GM12878 (cell line): ENCODE results near the gene MEG3.

Experiments
- NFYB ChIP-seq: IDR thresholded peaks from 2 replicates; pipeline ENCODE4 v1.6.1; 2011; ENCODE audit warnings: low read depth, mild to moderate bottlenecking, low read length, improper control_type of control experiment, moderate library complexity; ENCODE audit not compliant: insufficient read depth
- POLR2A ChIP-seq: IDR thresholded peaks from 2 replicates; pipeline ENCODE4 v1.6.1; 2011; ENCODE audit warnings: low read depth, mild to moderate bottlenecking, low read length
- RBBP5 ChIP-seq: fragments of 200-600 bp; sonication (generic); conservative IDR thresholded peaks from 2 replicates; pipeline ENCODE4 v1.6.1; 2016
- RFX5 ChIP-seq: IDR thresholded peaks from 2 replicates; pipeline ENCODE4 v1.6.1; 2011; ENCODE audit warnings: low read depth, low read length, improper control_type of control experiment
- TF ChIP-seq, protein P1 (sequence below): IDR thresholded peaks from 2 replicates; pipeline ENCODE4 v1.6.1; 2012; ENCODE audit warnings: low read length, inconsistent platforms
- TF ChIP-seq, protein P2 (sequence below), 3 experiments: IDR thresholded peaks in 2 of 3; conservative IDR thresholded peaks in 1 of 3; 2 replicates each; pipeline ENCODE4 v1.5.1; 2011; ENCODE audit warnings: low read depth in 3 of 3, low read length in 3 of 3, mild to moderate bottlenecking in 3 of 3, control low read depth in 2 of 3, moderate library complexity in 2 of 3, inconsistent platforms in 1 of 3, mixed read lengths in 1 of 3; ENCODE audit not compliant: control insufficient read depth in 2 of 3, insufficient read depth in 1 of 3; ENCODE audit errors: extremely low read depth in 1 of 3
- TF ChIP-seq, protein P3 (sequence below): IDR thresholded peaks from 2 replicates; pipeline ENCODE4 v1.6.1; 2012; ENCODE audit warnings: low read depth, low read length, improper control_type of control experiment

DNA sequence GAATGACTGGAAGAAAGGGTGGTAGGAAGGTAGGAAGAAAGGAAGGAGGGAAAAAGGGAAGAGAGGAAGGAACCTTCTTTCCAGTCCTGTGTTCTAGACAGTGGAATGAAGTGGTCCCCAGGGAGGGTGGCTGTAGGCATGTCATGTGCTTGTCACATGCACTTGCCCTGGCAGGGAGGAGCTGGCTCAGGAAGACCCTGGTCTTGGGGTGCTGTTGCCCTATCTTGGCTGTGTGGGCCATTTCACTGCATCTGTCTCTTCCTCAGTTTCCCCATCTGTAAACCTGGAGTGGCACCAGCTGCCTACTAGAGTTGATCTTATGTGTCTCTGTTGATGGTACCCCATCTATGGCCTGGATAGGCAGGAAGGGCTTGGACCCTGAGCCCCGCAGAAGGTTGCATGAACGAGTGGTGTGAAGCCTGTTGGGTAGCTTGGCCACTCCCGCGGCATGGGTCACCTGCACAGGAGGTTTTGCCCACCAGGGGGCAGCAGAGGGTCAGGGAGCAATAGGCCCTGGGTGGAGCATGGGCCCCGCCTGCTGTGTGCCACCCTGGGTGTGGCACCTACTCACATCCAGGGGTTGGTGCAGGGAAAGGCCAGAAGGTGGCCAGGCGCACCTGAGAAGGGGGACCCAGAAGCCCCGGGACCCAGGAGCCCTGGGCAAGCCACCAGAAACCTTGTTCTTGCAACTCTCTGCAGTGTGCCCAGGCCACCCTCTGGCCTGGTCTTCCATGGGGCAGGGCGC is 25.1 kb downstream of the MEG3 start:
- TF ChIP-seq, protein P1, sequence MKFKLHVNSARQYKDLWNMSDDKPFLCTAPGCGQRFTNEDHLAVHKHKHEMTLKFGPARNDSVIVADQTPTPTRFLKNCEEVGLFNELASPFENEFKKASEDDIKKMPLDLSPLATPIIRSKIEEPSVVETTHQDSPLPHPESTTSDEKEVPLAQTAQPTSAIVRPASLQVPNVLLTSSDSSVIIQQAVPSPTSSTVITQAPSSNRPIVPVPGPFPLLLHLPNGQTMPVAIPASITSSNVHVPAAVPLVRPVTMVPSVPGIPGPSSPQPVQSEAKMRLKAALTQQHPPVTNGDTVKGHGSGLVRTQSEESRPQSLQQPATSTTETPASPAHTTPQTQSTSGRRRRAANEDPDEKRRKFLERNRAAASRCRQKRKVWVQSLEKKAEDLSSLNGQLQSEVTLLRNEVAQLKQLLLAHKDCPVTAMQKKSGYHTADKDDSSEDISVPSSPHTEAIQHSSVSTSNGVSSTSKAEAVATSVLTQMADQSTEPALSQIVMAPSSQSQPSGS = no peak
- TF ChIP-seq, protein P2, sequence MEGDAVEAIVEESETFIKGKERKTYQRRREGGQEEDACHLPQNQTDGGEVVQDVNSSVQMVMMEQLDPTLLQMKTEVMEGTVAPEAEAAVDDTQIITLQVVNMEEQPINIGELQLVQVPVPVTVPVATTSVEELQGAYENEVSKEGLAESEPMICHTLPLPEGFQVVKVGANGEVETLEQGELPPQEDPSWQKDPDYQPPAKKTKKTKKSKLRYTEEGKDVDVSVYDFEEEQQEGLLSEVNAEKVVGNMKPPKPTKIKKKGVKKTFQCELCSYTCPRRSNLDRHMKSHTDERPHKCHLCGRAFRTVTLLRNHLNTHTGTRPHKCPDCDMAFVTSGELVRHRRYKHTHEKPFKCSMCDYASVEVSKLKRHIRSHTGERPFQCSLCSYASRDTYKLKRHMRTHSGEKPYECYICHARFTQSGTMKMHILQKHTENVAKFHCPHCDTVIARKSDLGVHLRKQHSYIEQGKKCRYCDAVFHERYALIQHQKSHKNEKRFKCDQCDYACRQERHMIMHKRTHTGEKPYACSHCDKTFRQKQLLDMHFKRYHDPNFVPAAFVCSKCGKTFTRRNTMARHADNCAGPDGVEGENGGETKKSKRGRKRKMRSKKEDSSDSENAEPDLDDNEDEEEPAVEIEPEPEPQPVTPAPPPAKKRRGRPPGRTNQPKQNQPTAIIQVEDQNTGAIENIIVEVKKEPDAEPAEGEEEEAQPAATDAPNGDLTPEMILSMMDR (IDR thresholded peaks at IDR 0.05 in 2 of 3, conservative IDR thresholded peaks at IDR 0.05 in 1 of 3; ENCODE audit: control insufficient read depth in 2 of 3, extremely low read depth in 1 of 3, insufficient read depth in 1 of 3, low read depth in 3 of 3, low read length in 3 of 3) = peak; percentile 73 to 86 (median 77)
- no peak for TF ChIP-seq RFX5
- no peak for TF ChIP-seq NFYB
- no peak for TF ChIP-seq POLR2A
- no peak for TF ChIP-seq RBBP5
- TF ChIP-seq, protein P3, sequence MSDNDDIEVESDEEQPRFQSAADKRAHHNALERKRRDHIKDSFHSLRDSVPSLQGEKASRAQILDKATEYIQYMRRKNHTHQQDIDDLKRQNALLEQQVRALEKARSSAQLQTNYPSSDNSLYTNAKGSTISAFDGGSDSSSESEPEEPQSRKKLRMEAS = no peak
